H1 (cell line): ENCODE results near the gene WDR91. TPM values are rescaled to one million over a fixed set of nuclear protein-coding genes. Genes with fewer than 3 reads are reported as not detected.

Source experiments
- CHD7 ChIP-seq: fragments of 300-600 bp; sonication (generic); IDR thresholded peaks from 2 replicates; pipeline ENCODE4 v1.7.1; 2012; ENCODE audit warnings: low read length, moderate library complexity, mild to moderate bottlenecking, inconsistent platforms; ENCODE audit not compliant: insufficient replicate concordance
- KDM4A ChIP-seq: IDR thresholded peaks from one replicate; pipeline ENCODE4 v1.7.1; 2012; ENCODE audit warnings: low read depth, mild to moderate bottlenecking, moderate library complexity, low read length, inconsistent platforms; ENCODE audit not compliant: severe bottlenecking
- PHF8 ChIP-seq: fragments of 200-600 bp; sonication (generic); conservative IDR thresholded peaks from 2 replicates; pipeline ENCODE4 v1.7.1; 2012; ENCODE audit warnings: low read depth, mild to moderate bottlenecking, inconsistent platforms, low read length, moderate library complexity
- polyA plus RNA-seq, 7 experiments: library from polyadenylated mRNA; depleted of rRNA in 3 of 7; stranded (reverse) in 5 of 7; unstranded in 2 of 7; fragments of >200 nt in 5 of 7; fragments of 200-250 nt in 2 of 7; gene quantifications; 1 replicate in 5 of 7; 2 replicates in 1 of 7; 4 replicates in 1 of 7; pipeline versions ENCODE4 v1.2.1 to v1.2.3, GENCODE V29; 2011 to 2013; ENCODE audit warnings: missing spikeins in 2 of 7, mixed read lengths in 2 of 7
- total RNA-seq: library from RNA; stranded (reverse); fragmentation: NEBNext Ultra II Directional; extraction: Animal tissue kit (Norgen Biotek cat#: 25700); gene quantifications from 2 replicates; pipeline ENCODE4 v1.2.1, GENCODE V29; 2021

The WDR91 gene
- total and polyA plus RNA-seq, 2 of the 8 experiments (the other 6 are each of a cell fraction or from before 2014, with no cell fraction given), result 8.2 to 14.7 TPM

DNA sequence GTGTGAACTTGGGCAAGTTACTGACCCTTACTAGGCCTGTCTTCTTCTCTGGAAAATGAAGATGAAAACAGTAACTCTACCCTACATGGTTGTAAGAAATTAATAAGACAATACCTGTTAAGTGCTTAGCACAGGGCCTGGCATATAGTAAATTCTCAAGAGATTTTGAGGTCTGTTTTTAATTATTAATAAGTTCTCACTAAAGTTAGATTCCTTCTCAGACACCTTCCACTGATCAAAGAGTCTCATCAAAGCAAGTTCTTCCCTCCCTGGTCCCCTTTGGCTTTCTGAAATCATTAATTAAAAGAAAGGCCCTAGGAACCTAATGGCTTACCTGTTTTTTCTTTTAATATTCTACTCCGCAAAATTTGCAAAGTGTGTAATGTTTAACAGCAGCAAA lies 58.9 kb downstream of the WDR91 start (continued):
- TF ChIP-seq CHD7, result no peak
- no peak for TF ChIP-seq KDM4A
- TF ChIP-seq PHF8, result no peak
